HEK293 (cell line): ENCODE results near the gene RWDD4.

Experiments
- CTCF ChIP-seq: fragments of 450-650 bp; formaldehyde crosslinking; IDR thresholded peaks from 2 replicates; pipeline ENCODE4 v1.5.1; 2016; ENCODE audit warnings: missing biosample characterization, missing genetic modification characterization
- KLF9 ChIP-seq: fragments of 450-650 bp; formaldehyde crosslinking; IDR thresholded peaks from 2 replicates; pipeline ENCODE4 v1.5.1; 2016; ENCODE audit warnings: missing biosample characterization, missing genetic modification characterization, low read depth
- ZNF274 ChIP-seq, 2 experiments: fragments of 200-500 bp in 1 of 2; fragments of 450-650 bp in 1 of 2; sonication (Bioruptor generic) in 1 of 2; formaldehyde crosslinking in 1 of 2; IDR thresholded peaks; 2 replicates each; pipeline versions ENCODE4 v1.5.1 to v1.6.1; 2014 to 2016; ENCODE audit warnings: borderline replicate concordance in 1 of 2, inconsistent platforms in 1 of 2, low read length in 1 of 2, missing biosample characterization in 1 of 2, missing genetic modification characterization in 1 of 2
- ZNF645 ChIP-seq: fragments of 450-650 bp; formaldehyde crosslinking; IDR thresholded peaks from 2 replicates; pipeline ENCODE4; 2016; ENCODE audit warnings: missing biosample characterization, missing genetic modification characterization
- ZNF692 ChIP-seq: fragments of 450-650 bp; formaldehyde crosslinking; IDR thresholded peaks from 2 replicates; pipeline ENCODE4 v1.5.1; 2016; ENCODE audit warnings: missing biosample characterization, missing genetic modification characterization
- ZSCAN18 ChIP-seq: fragments of 450-650 bp; formaldehyde crosslinking; IDR thresholded peaks from 2 replicates; pipeline ENCODE4 v1.5.1; 2016; ENCODE audit warnings: missing biosample characterization, missing genetic modification characterization

DNA sequence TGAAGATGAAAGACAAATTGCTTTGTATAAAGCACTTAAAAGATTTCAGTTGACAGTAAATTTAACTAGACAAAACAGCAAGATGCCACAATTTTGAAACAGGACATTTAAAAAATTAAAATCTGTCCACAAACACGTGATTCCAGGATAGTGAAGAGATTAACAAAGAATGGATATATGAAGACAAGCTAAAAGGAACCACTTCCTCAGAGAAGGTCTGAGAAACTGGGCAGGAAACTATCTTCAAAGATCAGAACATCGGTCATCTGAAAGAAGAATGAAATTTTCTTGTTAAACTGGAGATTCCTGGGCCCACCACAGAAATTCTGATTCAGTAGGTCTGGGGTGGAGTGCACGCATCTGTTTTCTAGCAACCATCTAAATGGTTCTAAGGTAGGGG, 1.4 kb downstream of the RWDD4 start:
- TF ChIP-seq ZNF692 (tag by site-specific recombination) (no peak), KLF9 (no peak), ZNF274 (IDR thresholded peaks at IDR 0.05; ENCODE audit: low read length) (no peak), ZNF274 (tag by site-specific recombination; IDR thresholded peaks at IDR 0.05; ENCODE audit: borderline replicate concordance) (no peak), ZNF645 (tag by site-specific recombination) (no peak), ZSCAN18 (tag by site-specific recombination) (no peak), CTCF (tag by site-specific recombination) (no peak)
